Activated T-cell treated with anti-CD3 and anti-CD28 coated beads for 48 hours (primary cell): ENCODE data around the gene SPATA33.
"Not testable (repeated sequence)": the region's sequence is repeated elsewhere in the genome, so short reads cannot be mapped to it uniquely, and the experiment has no call there.

Experiments used
- DNase-seq: peaks from one replicate; pipeline ENCODE4 v3.0.0-alpha.2; 2020; ENCODE audit warnings: low read depth

SPATA33 gene

DNA sequence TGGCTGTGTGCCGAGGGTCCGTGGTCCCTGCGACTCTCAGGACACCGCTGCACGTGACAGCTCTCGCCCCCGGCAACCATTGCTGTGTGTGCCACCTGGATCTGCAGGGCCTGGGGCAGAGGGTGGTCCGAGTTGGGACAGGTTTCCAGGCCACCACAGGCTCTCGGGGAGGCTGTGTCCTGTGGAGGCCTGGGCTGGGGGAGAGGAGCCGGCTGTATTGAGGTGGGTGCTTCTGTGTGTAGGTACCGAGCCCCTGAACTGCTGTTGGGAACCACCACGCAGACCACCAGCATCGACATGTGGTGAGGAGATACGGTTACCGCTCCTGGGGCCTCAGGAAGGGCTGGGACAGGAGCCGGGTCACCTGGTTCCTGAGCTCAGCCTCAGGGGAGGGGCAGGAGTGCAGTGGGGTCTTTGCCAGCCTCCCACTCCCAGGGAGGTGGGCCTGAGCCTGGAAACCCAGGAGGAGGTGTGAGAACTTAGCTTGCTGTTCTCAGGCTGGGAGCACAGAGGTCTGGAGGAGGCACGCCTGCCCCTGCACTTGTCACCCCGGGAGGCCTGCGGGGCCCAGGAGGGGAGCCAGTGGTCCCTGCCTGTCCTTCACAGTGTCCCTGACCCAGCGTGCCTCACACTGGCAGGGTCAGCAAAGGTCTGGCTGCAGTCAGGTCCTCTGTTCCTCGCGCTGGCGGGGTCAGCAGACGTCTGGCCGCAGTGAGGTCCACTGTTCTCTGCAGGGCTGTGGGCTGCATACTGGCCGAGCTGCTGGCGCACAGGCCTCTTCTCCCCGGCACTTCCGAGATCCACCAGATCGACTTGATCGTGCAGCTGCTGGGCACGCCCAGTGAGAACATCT, 36.5 kb downstream of the SPATA33 start:
- DNase-seq = no peak

DNA sequence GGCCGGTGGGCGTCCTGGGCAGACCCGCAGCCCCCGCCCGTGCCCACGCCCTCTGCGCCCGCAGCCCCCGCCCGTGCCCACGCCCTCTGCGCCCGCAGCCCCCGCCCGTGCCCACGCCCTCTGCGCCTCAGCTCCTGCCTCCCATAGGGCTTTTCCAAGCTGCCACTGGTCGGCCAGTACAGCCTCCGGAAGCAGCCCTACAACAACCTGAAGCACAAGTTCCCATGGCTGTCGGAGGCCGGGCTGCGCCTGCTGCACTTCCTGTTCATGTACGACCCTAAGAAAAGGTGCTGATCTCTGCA, 37.1 kb downstream of the SPATA33 start:
- not testable (repeated sequence) for DNase-seq

DNA sequence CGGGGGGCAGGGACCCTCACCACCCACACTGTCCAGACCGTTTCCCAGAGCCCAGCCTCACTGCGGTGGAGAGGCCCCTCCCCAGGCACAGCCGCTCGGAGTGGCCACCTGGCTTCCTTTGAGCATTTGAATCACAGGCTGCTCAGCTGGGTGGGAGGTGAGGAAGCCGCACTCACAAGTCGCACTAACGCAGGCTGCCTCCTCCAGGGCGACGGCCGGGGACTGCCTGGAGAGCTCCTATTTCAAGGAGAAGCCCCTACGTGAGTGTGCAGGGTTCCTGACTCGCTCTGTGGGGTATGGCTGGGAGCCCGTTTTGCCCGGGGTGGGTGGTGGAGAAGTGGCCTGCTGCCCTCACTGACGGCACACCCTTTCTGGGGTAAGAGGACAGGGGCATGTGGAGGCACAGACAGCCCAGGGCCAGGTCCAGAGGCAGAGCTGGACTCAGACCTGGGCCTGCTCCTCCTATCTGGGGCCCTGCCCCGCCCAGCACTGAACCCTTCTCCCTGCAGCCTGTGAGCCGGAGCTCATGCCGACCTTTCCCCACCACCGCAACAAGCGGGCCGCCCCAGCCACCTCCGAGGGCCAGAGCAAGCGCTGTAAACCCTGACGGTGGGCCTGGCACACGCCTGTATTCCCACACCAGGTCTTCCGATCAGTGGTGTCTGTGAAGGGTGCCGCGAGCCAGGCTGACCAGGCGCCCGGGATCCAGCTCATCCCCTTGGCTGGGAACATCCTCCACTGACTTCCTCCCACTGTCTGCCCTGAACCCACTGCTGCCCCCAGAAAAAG, 37.6 kb downstream of the SPATA33 start:
- DNase-seq = no peak

DNA sequence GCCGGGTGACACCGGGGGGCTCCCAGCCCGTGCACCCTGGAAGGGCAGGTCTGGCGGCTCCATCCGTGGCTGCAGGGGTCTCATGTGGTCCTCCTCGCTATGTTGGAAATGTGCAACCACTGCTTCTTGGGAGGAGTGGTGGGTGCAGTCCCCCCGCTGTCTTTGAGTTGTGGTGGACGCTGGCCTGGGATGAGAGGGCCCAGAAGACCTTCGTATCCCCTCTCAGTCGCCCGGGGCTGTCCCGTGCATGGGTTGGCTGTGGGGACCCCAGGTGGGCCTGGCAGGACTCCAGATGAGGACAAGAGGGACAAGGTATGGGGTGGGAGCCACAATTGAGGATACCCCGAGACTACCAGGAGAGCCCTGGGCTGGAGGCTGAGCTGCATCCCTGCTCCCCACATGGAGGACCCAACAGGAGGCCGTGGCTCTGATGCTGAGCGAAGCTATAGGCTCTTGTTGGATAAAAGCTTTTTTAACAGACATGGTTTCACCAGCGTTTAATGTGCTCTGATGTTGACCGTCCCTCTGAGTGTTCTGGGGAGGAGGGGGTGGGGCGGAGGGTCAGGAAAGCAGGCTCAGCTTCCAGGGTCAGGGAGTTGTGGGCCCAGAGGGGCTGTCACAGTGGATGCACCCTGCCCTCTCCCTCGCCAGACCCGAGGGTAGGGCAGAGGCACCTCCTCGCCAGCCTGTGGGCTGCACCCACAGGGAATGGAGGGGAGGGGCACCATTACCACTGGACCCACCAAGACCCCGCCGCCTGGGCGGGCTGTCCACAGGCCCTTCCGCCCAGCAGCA, 38.4 kb downstream of the SPATA33 start:
- DNase-seq = no peak

DNA sequence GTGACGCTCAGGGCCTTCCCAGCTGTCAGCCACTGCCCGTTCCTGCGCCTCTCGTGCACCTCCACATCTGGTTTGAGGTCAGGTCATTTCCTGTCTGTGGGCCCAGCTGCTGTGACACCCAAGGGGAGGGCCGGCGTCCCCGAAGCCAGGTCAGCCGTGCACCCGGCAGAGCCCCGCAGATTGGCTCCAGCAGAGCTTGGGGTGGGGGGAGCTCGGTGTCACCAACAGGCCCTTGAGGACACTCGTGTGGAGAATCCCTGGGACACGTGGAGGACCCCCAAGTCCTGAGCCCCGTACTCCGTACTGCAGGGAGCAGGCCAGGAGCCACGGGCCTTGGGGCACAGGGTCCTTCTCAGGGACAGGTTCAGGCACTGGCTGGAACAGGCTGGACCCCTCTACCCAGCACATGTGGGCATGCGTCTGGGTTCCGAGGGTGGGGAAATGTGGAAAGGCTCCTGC, 39.1 kb downstream of the SPATA33 start:
- no peak for DNase-seq

DNA sequence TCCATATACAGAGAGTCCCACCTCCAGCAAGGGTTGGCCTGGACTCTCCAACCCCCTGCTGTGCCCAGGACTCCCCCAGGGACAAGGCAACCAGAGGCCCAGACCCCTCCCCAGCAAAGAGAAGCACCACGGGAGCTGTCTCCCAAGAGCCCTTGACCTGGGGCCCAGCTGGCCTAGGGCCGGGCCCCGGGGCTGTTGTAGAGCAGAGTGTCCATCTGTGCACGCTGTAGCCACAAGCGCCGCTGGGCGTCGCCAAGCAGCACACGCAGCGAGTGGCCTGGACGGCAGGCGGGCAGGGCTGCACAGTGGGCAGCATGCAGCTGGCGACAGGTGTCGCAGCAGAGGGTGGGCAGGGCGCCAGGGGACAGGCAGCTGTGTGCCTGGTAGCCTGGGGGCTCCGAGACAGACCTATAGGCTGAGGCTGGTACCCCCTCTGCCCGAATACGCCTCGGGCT, 39.6 kb downstream of the SPATA33 start:
- DNase-seq = no peak

DNA sequence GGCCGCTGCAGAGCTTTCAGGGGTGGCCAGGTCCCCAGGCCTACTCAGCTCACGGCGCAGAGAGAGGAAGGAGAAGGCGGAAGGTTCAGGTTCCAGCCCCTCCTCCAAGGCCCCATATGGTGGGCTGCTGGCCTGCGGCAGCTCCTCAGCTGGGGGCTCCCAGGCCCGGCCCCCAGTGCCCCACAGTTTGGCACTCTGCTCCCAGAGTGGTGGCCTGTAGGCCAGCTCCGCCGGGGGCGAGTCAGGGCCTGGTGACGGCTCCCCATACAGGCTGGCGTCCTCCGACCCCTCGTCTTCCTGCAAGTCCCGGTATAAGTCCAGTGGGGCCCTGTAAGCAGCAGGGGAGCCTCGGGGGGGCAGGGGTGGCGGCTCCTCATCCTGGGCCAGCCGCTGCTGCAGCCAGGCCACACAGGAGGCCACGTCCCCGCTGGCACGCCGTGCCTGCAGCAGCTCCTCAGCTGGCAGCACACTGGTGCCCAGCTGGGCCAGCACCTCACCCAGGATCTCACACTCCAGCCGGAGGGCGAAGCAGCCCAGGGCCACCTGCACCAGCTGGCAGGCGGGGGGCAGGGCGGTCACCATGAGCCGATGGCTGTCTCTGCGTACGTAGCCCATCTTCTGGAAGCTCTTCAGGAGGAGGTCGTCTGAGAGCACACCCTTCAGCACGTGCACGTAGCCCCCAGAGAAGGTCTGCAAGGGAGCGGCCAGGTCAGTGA, 40.1 kb downstream of the SPATA33 start:
- no peak for DNase-seq

DNA sequence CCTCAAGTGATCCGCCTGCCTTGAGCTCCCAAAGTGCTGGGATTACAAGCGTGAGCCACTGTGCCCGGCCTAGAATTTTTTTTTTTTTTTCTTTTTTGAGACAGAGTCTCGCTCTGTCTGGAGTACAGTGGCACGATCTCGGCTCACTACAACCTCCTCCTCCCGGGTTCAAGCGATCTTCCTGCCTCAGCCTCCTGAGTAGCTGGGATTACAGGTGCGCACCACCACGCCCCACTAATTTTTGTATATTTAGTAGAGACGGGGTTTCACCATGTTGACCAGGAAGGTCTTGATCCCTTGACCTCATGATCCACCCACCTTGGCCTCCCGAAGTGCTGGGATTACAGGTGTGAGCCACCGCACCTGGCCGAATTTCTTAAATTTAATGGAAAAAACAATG, 41.1 kb downstream of the SPATA33 start:
- DNase-seq = not testable (repeated sequence)

DNA sequence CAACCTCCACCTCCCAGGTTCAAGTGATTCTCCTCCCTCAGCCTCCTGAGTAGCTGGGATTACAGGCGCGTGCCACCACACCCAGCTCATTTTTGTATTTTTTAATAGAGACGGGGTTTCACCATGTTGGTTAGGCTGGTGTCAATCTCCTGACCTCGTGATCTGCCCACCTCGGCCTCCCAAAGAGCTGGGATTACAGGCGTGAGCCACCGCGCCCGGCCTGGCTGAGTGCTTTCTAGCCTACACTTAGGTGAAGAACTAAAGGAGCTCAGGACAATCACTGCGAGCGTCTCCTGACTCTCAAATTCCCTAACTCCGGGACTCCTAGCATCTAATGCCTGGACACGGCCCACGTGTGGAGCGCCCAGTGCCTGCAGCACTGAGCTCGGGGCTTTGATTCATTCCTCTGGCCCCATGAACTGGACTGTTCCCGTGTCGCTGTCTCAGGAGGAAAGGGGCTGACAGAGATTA, 42.0 kb downstream of the SPATA33 start:
- not testable (repeated sequence) for DNase-seq

DNA sequence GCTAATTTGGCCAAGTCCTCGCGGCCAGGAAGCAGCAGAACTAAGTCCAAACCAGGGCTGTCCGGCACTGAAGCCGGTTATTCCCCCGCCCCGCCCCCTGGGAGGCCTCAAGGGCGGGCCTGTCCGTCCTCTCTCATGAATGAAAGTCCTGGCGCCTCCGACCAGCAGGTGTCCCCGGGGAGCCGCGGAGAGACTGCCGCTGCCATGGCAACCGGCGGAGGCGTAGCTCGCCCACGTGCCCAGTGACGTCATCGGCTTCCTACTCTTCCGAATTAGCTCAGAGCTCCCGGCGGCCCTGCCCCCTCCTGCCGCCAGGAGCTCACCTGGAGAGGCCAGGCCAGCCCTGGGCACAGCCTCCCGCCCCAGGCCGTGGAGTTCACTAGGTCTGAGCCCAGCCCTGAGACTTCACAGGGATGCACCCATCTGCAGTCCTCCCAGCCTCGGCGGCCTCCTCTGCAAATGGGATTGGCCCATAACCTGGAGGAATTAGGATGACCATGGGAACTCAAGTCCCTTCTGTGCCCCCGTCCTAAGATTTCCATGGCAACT, 42.5 kb downstream of the SPATA33 start:
- peak; percentile 95 for DNase-seq

DNA sequence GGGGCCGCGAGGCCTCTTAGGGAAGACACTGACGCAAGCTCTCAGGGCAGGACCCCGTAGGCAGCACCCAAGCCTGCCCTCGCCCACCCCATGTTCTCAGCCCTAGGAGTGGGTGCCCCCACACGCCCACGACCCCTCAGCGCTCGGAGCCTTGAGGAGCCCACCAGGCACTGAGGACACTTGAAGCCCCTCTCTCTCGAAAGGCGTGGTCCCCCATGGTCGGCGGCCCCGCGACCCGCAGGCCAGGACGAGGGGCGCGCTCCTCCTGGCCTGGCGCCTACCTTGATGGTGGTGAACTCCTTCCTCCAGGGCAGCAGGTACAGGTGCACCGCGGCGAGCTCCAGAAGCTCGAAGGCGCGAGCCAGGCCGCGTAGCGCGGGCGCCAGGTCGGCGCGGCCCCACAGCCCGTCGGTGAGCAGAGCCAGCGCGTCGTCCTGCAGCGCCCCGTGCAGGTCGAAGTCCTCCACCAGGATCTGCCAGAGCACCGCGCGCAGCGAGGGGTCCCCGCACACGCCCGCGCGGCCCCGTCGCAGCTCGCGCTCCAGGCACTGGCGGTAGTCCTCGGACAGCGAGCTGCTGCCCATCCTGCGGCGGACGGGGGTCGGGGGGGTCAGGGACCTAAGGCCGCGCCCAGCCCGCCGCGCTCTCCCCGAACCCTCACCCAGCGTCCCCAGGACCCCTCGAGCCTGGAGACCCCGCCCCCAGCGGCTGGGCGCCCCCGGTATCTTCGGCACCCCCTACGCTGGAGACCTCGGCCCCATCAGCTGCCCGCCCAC, 43.2 kb downstream of the SPATA33 start:
- peak; percentile 55 for DNase-seq

DNA sequence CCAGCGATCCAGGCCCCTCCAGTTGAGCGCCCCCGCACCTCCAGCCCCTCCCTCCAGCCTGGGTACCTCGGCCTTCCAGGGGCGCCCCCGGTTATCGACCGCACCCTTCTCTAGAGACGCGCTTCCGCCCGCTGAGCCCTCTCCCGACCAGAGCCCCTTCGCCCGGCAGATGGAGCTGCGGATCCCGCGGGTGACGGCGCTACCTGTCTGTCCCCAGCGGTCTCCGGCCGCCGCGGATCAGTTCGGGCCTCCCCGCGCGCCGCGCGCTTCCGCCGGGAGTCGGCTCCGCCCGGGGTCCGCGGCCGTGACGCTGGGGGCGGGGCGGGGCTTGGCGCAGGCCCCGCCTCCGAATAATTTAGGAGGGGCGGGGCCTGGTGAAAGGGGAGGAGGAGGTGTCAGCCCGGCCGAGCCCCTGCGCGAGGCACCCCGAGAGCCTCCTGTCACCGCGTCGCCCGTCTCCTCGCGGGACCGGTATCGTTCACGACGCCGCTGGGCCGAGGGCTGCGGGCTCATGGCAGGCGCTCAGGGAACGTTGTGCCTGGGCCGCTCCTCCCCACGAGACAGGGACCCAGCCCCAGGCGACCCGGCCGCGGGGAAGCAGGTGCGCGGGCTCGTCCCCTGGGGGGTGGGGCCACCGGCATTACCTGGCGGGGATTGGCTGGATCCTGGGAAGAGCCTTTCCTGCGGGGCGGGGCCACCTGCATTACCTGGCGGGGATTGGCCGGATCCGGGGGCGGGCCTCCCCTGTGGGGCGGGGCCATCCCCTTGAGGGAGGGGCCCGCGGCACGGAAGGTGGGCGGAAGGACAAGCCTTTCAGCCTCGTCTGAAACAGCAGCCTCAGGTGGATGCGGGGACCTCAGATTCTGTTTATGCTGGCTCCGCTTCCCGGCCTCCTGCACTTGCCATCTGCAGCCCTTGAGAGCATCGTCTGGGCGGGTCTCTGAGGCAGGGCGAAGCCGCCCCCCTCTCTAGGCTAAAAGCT, 44.1 kb downstream of the SPATA33 start, which contains the start of gene SPATA2L:
Gene SPATA2L (minus strand): TSS at position 281 of the 982 bp plus-strand sequence. CDS start 473 bp downstream, outside the sequence.
- peak; percentile 97 for DNase-seq

DNA sequence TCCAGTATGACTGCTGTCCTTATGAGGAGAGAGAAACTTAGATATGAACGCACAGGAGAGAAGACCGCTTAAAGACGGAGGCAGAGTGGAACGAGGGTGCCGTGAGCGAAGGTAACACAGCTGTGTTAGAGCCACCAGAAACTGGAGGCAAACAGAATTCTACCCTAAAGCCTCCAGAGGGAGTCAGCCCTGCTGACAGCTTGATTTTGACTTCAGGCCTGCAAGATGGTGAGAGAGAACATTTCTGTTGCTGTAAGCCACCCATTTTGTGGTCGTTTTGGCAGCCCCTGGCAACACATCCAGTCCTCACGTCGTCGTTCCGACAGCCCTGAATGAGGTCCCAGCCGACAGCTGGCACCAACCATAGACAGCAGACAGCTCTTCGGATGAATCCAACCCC, 46.6 kb downstream of the SPATA33 start:
- no peak for DNase-seq

DNA sequence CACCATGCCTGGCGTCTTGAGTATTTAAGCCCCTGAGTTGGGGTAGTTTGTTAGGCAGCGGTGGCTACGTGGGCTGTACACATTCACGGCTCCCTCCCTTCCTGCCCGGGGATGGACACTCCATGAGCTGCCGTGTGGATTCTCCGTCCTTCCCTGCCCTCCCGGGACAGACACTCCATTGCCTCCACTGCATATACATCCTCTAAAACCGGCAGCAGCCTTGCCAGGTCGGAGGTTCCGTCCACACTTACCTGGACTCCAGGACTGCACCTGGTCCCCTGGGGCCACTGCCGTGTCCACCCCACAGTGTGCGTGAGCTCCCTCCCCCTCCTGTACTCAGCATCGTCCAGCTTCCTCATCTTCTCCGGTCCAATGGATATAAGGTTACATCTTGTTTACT, 47.4 kb downstream of the SPATA33 start:
- no peak for DNase-seq

DNA sequence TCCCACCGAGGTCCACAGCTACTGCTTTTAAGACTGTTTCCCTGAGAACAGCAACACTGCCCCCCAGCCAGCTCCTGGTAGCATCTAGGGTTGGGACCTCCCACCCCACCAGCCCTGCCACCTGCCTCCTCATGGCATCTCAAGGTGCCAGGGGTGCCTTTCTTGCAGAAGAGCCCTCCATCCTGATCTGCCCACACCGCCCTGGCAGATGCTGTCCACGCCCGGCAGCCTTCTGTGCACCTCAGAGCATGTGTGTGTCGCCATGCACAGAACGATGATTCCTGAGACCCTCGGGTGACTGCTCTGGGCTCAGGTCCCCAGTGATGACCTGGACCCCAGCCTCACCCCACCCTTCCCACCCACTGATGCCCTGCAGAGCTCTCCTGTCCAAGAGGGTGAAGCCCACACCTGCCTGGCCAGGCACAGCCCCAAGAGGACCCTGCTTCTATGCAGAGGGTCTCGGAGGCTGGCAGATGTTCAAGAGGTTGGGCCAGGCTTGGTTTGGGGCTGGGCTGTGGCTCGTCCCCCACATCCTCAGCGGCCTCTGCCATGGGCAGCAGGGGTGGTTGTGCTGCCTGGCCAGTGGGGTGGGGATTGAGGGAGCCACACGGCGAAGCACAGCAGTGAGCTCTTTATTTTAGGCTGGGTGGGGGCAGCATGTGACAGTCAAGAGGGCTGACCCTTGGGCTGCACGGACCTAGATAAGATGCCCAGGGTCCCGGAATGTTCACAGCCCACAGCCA, 49.1 kb downstream of the SPATA33 start:
- DNase-seq = no peak

DNA sequence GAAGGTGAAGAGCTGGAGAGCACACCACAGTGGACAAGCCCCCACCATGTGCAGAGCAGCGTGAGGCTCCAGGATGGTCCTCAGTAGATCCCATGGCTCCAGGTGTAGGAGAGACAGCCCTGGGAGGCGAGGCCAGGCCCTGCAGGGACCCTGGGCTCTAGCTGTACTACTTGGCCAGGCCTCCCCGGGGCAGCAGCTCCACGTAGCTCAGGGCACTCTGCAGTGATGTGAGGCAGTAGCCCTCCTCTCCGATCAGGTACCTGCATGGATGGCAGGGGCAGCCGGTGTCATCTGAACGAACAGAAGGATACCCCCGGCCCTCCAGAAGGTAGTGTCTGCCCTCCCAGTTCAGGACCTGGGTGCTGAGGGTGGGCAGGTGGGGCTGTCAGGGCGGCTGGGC, 50.1 kb downstream of the SPATA33 start:
- no peak for DNase-seq

DNA sequence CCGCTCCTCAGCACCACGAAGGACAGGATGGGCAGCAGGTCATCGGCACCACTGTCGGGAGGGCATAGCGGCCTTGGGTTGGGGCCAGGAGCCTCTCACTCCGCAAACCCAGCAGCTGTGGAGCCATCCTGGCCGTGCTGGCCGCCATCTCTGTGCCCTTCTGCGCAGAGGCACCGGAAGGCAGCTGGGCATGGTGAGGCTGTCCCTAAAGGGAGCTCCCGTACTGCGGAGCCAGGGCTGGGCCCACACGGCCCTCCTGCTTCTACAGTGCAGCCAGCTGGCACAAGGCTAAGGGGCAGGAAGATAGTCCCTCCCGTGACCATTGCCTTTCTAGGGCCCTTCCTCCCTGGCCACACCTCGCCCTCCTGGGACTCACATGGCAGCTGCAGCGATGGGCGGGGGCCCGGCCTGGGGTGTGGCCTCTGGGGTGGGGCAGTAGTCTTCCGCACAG, 50.9 kb downstream of the SPATA33 start:
- DNase-seq = no peak

DNA sequence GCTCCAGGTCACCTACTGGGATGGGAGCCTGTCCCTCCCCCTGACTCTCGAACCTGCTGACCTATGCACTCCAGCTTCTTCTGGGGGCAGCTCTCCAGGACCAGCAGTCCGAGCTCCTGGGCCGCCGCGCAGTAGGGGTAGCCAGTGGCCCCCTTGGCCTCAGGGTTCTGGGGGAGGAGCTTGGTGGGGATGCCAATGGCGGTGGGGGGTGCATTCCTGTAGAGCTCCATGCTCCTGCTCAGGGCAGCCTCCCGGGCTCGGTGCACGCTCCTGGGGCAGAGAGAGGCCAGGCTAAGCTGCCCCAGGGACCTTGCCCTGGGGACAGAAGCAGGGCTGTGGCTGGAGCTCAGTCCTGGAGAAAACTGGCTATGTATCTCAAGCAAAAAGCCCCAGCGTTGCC, 51.5 kb downstream of the SPATA33 start:
- no peak for DNase-seq
